KBM-7 (cell line): ENCODE data around the gene RB1.

Source experiments
- DNase-seq: peaks from one replicate; pipeline ENCODE4 v3.0.0-alpha.2; 2015
- in situ Hi-C: fragments of 300-500 bp; cut with MboI; formaldehyde crosslinking; loops from 2 replicates; pipeline ENCODE4 v1.14.3; 2020; ENCODE audit warnings: low sequenced_read_pairs, low pct_unique_long_range_greater_than_20kb, mixed read lengths

The RB1 gene

GRCh38 chr13:48295271-48295670 is 8.3 kb upstream of the RB1 start:
- DNase-seq, result no peak

GRCh38 chr13:48296528-48296927 is 7.0 kb upstream of the RB1 start:
- in situ Hi-C loops, result no loop called here
- peak; percentile 32 for DNase-seq

More at GRCh38 chr13:48295271-48295670, 8.3 kb upstream of the RB1 start:
- in situ Hi-C loops, result no loop called here

GRCh38 chr13:48297131-48297786 is 6.3 kb upstream of the RB1 start:
- DNase-seq, result no peak
- in situ Hi-C loops, result no loop called here

GRCh38 chr13:48299591-48299990 is 4.0 kb upstream of the RB1 start:
- DNase-seq, result no peak
- in situ Hi-C loops, result no loop called here

GRCh38 chr13:48302871-48303358 is 636 bp upstream of the RB1 start:
- no peak for DNase-seq
- in situ Hi-C loops, result no loop called here

GRCh38 chr13:48304143-48304876 is 759 bp downstream of the RB1 start:
- peak; percentile 74 for DNase-seq
- in situ Hi-C loops, result no loop called here

- no peak for DNase-seq
- in situ Hi-C loops, result no loop called here
Measured at GRCh38 chr13:48311223-48311622, 7.7 kb downstream of the RB1 start.

- no peak for DNase-seq
- in situ Hi-C loops, result no loop called here
Measured at GRCh38 chr13:48315969-48316650, 12.6 kb downstream of the RB1 start.

- DNase-seq, result no peak
- in situ Hi-C loops, result no loop called here
Measured at GRCh38 chr13:48316826-48317510, 13.4 kb downstream of the RB1 start.

GRCh38 chr13:48317511-48318376 is 14.2 kb downstream of the RB1 start:
- no peak for DNase-seq
- in situ Hi-C loops, result no loop called here

- in situ Hi-C loops, result no loop called here
- no peak for DNase-seq
Measured at GRCh38 chr13:48318377-48318811, 14.8 kb downstream of the RB1 start.

GRCh38 chr13:48318821-48319511 is 15.4 kb downstream of the RB1 start:
- in situ Hi-C loops, result no loop called here

GRCh38 chr13:48319531-48320398 is 16.2 kb downstream of the RB1 start:
- DNase-seq, result no peak
- in situ Hi-C loops, result no loop called here

More at GRCh38 chr13:48318821-48319511, 15.4 kb downstream of the RB1 start:
- no peak for DNase-seq

- no peak for DNase-seq
- in situ Hi-C loops, result no loop called here
Measured at GRCh38 chr13:48320399-48320790, 16.8 kb downstream of the RB1 start.

- no peak for DNase-seq
- in situ Hi-C loops, result no loop called here
Measured at GRCh38 chr13:48320891-48321510, 17.4 kb downstream of the RB1 start.

- in situ Hi-C loops, result no loop called here
- no peak for DNase-seq
Measured at GRCh38 chr13:48322294-48322693, 18.7 kb downstream of the RB1 start.

- in situ Hi-C loops, result no loop called here
- no peak for DNase-seq
Measured at GRCh38 chr13:48333976-48334375, 30.4 kb downstream of the RB1 start.
